GM12878 (cell line): Measurements from ENCODE around the gene SUOX. TPM values are rescaled to one million over a fixed set of nuclear protein-coding genes. Genes with fewer than 3 reads are reported as not detected.
A peak's percentile ranks its signal among the peaks of the same experiment; 100 is the strongest.

ENCODE experiments used
- ATAC-seq: fragments of 200-7000 bp; cut with Tn5 transposase; 3 replicates; pipeline ENCODE4 v1.9.1; 2020; ENCODE audit warnings: mild to moderate bottlenecking, moderate library complexity
- BruUV-seq: library from RNA; stranded (reverse); fragments of 400-500 nt; replicated peaks from 2 replicates; lab custom pipeline; 2021; lab: Mats Ljungman, UMichigan
- CTCF ChIA-PET: fragments of 300-600 bp; sonication (Branson Sonifier 250); formaldehyde crosslinking; extraction: SDS; loops from one replicate; lab custom pipeline; 2021; ENCODE audit warnings: inconsistent platforms; lab: Yijun Ruan, JAX
- POLR2A ChIA-PET: fragments of 350-600 bp; formaldehyde crosslinking; extraction: SDS; loops from one replicate; lab custom pipeline; 2021; ENCODE audit warnings: inconsistent platforms; lab: Charles Lee
- RAD21 ChIA-PET: fragments of 300-600 bp; sonication (Branson Sonifier 250); formaldehyde crosslinking; loops from one replicate; lab custom pipeline; 2023; ENCODE audit warnings: antibody characterized with exemption; ENCODE audit not compliant: unreplicated experiment; lab: Charles Lee
- SMC1A ChIA-PET: fragments of 300-600 bp; sonication (Branson Sonifier 250); formaldehyde crosslinking; loops from one replicate; lab custom pipeline; 2023; ENCODE audit not compliant: unreplicated experiment, uncharacterized antibody; lab: Charles Lee
- DNase-seq: peaks from one replicate; pipeline ENCODE4 v3.0.0-alpha.2; 2011; ENCODE audit warnings: low read depth, low spot score
- FAIRE-seq: peaks from 3 replicates; lab custom pipeline; 2011; peaks lifted over from hg19 to GRCh38; lab: Jason Lieb, UNC
- H2AFZ ChIP-seq: 2 replicates; pipeline ENCODE4 v1.6.0; 2011; ENCODE audit warnings: low read depth, low read length, control low read depth; ENCODE audit not compliant: control insufficient read depth
- H3K27ac ChIP-seq: 2 replicates; pipeline ENCODE4 v1.5.1; 2011; ENCODE audit warnings: control low read depth; ENCODE audit not compliant: control insufficient read depth, insufficient read depth
- H3K27me3 ChIP-seq, 2 experiments: replicated peaks in 1 of 2; 2 replicates each; pipeline versions ENCODE4 v1.6.0 to v1.6.1; 2011; ENCODE audit warnings: low read length in 1 of 2; ENCODE audit not compliant: control insufficient read depth in 2 of 2, insufficient read depth in 2 of 2
- H3K36me3 ChIP-seq, 2 experiments: 2 replicates each; pipeline ENCODE4 v1.5.1; 2011; ENCODE audit warnings: low read length in 1 of 2; ENCODE audit not compliant: control insufficient read depth in 2 of 2, insufficient read depth in 2 of 2
- H3K4me1 ChIP-seq: 2 replicates; pipeline ENCODE4 v1.6.1; 2011; ENCODE audit warnings: mild to moderate bottlenecking, low read length, moderate library complexity, mixed read lengths; ENCODE audit not compliant: control insufficient read depth, insufficient read depth
- H3K4me2 ChIP-seq: 2 replicates; pipeline ENCODE4 v1.6.0; 2011; ENCODE audit warnings: control low read depth; ENCODE audit not compliant: control insufficient read depth, insufficient read depth
- H3K4me3 ChIP-seq: fragments of 200-600 bp; sonication (generic); 2 replicates; pipeline ENCODE4 v1.5.1; 2016
- H3K79me2 ChIP-seq: 2 replicates; pipeline ENCODE4 v1.6.0; 2011; ENCODE audit warnings: low read length; ENCODE audit not compliant: control insufficient read depth, insufficient read depth
- H3K9ac ChIP-seq: 2 replicates; pipeline ENCODE4 v1.8.0; 2011; ENCODE audit warnings: low read length, control low read depth, mixed read lengths; ENCODE audit not compliant: control insufficient read depth, insufficient read depth
- H3K9me3 ChIP-seq: replicated peaks from 3 replicates; pipeline ENCODE4 v1.5.1; 2011; ENCODE audit warnings: mild to moderate bottlenecking, low read length; ENCODE audit not compliant: control insufficient read depth, insufficient read depth
- H4K20me1 ChIP-seq: 2 replicates; pipeline ENCODE4 v1.6.0; 2011; ENCODE audit not compliant: control insufficient read depth, insufficient read depth
- FOXK2 ChIP-seq: fragments of 450-650 bp; IDR thresholded peaks from 2 replicates; pipeline ENCODE4 v1.6.1; 2017; ENCODE audit warnings: mild to moderate bottlenecking, moderate library complexity
- NFIC ChIP-seq: IDR thresholded peaks from 2 replicates; pipeline ENCODE4 v1.6.1; 2012; ENCODE audit warnings: low read depth, mild to moderate bottlenecking, inconsistent platforms, low read length, moderate library complexity
- RFX5 ChIP-seq: IDR thresholded peaks from 2 replicates; pipeline ENCODE4 v1.6.1; 2011; ENCODE audit warnings: low read depth, low read length, improper control_type of control experiment
- SPI1 ChIP-seq: IDR thresholded peaks from 2 replicates; pipeline ENCODE4 v1.6.1; 2011; ENCODE audit warnings: low read depth, mild to moderate bottlenecking, low read length, moderate library complexity, borderline replicate concordance; ENCODE audit not compliant: insufficient read depth
- TAF1 ChIP-seq: IDR thresholded peaks from 2 replicates; pipeline ENCODE4 v1.6.1; 2011; ENCODE audit warnings: mild to moderate bottlenecking, low read depth, low read length, borderline replicate concordance
- YBX1 ChIP-seq: fragments of 450-650 bp; IDR thresholded peaks from 2 replicates; pipeline ENCODE4 v1.6.1; 2016; ENCODE audit warnings: antibody characterized with exemption
- whole genome bisulfite sequencing: methylation state at CpG from one replicate; pipeline ENCODE4 v1.1.6; 2016; ENCODE audit warnings: low lambda C conversion rate; ENCODE audit not compliant: insufficient replicate concordance, insufficient coverage; ENCODE audit errors: missing lambda C conversion rate; 5-methylcytosine and 5-hydroxymethylcytosine counted together
- in situ Hi-C: fragments of 300-500 bp; cut with MboI; formaldehyde crosslinking; loops from 9 replicates; pipeline ENCODE4 v1.14.3; 2018; ENCODE audit warnings: mixed read lengths
- intact Hi-C: fragments of 100-400 bp; cut with micrococcal nuclease; formaldehyde crosslinking; loops from one replicate; pipeline ENCODE4 v1.14.2; 2022; ENCODE audit not compliant: unreplicated experiment
- polyA plus RNA-seq, 11 experiments: library from polyadenylated mRNA; depleted of rRNA in 4 of 11; unstranded in 6 of 11; stranded (reverse) in 5 of 11; fragments of >200 nt; fragmentation: Nextera tagmentation in 4 of 11; fragmentation: Illumina TruSeq in 1 of 11; extraction: Ambion mirVana in 4 of 11; extraction: Trizol in 1 of 11; gene quantifications; 1 replicate in 1 of 11; 2 replicates in 10 of 11; pipeline versions ENCODE4 v1.2.1 to v1.2.3, GENCODE V29; 2011 to 2016; ENCODE audit warnings: inconsistent platforms in 2 of 11, missing spikeins in 2 of 11, low read depth in 1 of 11
- total RNA-seq, 4 experiments: library from RNA; depleted of rRNA in 3 of 4; stranded (reverse); fragments of >200 nt in 3 of 4; fragmentation: Illumina TruSeq in 1 of 4; extraction: Trizol in 1 of 4; gene quantifications; 2 replicates each; pipeline versions ENCODE4 v1.2.1 to v1.2.3, GENCODE V29; 2013 to 2021
- TF ChIP-seq, protein P1 (sequence below): fragments of 150-350 bp; IDR thresholded peaks from 2 replicates; pipeline ENCODE4 v1.6.1; 2014; ENCODE audit warnings: mild to moderate bottlenecking, low read depth, low read length
- TF ChIP-seq, protein P2 (sequence below): IDR thresholded peaks from 2 replicates; pipeline ENCODE4 v1.6.1; 2012; ENCODE audit warnings: low read length, inconsistent platforms

The SUOX gene
- total and polyA plus RNA-seq, 10 of the 15 experiments (the other 5 are each of a cell fraction or from before 2014, with no cell fraction given), result 5.1 to 18.8 (median 13.4) TPM

DNA sequence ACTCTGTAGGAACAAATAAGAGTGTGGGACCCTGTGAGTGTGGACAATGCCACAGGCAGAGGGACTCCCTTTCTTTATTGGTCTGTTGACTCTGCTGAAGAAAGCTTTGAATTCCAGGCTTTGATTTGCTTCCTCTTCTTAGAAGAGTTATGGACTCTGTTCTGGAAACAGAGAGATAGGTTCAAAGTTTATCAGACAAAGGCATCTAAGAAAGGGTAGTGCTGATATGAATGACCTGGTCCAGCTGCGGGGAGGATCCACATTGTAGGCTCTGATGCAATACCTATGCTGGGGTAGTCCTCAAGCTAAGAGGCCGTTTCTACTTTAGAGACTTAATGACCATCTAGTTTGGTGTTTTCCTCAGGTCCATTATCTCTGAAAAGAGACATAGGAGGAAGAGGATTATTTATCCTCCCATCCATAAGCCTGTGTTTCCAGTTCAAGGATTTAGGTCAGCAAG lies 13.1 kb downstream of the SUOX start:
- 52% methylated on average over 2 of the region's 2 CpGs for WGBS
- H3K36me3 ChIP-seq, result no peaks in the 10 kb centered on the region
- ChIA-PET CTCF (interaction anchor here (1.1 to 2.4 kb wide), 4 partner anchors 13 to 272 kb away, joined by 3 to 15 read pairs (median 8); partner anchors contain the start of gene SUOX), SMC1A (interaction anchor here (0.6 to 2.0 kb wide), 7 partner anchors 13 to 272 kb away, joined by 3 to 6 read pairs (median 4); partner anchors contain the start of gene SUOX), RAD21 (interaction anchor here (1.2 to 1.6 kb wide), 2 partner anchors 13 to 19 kb away, joined by 4 to 8 read pairs; partner anchors contain the start of gene SUOX), POLR2A (interaction anchor here (0.7 to 1.6 kb wide), 3 partner anchors 12 to 85 kb away, joined by 3 to 6 read pairs (median 3); partner anchors contain the start of gene SUOX)
- H2AFZ ChIP-seq, result no peak overlapping the region
- H3K27ac ChIP-seq, result no peak overlapping the region
- TF ChIP-seq SPI1, result no peak
- no peak for TF ChIP-seq TAF1
- TF ChIP-seq RFX5, result no peak
- TF ChIP-seq YBX1, result no peak
- no peak for TF ChIP-seq NFIC
- TF ChIP-seq FOXK2, result no peak
- TF ChIP-seq, protein P1, sequence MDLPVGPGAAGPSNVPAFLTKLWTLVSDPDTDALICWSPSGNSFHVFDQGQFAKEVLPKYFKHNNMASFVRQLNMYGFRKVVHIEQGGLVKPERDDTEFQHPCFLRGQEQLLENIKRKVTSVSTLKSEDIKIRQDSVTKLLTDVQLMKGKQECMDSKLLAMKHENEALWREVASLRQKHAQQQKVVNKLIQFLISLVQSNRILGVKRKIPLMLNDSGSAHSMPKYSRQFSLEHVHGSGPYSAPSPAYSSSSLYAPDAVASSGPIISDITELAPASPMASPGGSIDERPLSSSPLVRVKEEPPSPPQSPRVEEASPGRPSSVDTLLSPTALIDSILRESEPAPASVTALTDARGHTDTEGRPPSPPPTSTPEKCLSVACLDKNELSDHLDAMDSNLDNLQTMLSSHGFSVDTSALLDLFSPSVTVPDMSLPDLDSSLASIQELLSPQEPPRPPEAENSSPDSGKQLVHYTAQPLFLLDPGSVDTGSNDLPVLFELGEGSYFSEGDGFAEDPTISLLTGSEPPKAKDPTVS, result no peak
- TF ChIP-seq, protein P2, sequence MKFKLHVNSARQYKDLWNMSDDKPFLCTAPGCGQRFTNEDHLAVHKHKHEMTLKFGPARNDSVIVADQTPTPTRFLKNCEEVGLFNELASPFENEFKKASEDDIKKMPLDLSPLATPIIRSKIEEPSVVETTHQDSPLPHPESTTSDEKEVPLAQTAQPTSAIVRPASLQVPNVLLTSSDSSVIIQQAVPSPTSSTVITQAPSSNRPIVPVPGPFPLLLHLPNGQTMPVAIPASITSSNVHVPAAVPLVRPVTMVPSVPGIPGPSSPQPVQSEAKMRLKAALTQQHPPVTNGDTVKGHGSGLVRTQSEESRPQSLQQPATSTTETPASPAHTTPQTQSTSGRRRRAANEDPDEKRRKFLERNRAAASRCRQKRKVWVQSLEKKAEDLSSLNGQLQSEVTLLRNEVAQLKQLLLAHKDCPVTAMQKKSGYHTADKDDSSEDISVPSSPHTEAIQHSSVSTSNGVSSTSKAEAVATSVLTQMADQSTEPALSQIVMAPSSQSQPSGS, result no peak
- H3K4me2 ChIP-seq, result no peak overlapping the region
- BruUV-seq, result TSS peak; percentile 69
- no peaks in the 10 kb centered on the region for H3K27me3 ChIP-seq
- ATAC-seq (no peak), DNase-seq (no peak), FAIRE-seq (no peak)
- H3K9me3 ChIP-seq, result no peaks in the 10 kb centered on the region
- H3K4me1 ChIP-seq, result no peaks in the 10 kb centered on the region
- H3K4me3 ChIP-seq, result no peak overlapping the region
- H3K9ac ChIP-seq, result no peak overlapping the region
- H3K79me2 ChIP-seq, result no peaks in the 10 kb centered on the region
- intact Hi-C loops, result no loop called here
- no peaks in the 10 kb centered on the region for H4K20me1 ChIP-seq
- in situ Hi-C loops, result no loop called here
